NB4 (cell line): Measurements from ENCODE around the gene ATP4B.

Experiments used
- DNase-seq: peaks from one replicate; pipeline ENCODE4 v3.0.0; 2010; ENCODE audit warnings: low read depth
- H3K4me3 ChIP-seq: one replicate; pipeline ENCODE4 v1.5.1; 2011; ENCODE audit warnings: mild to moderate bottlenecking, low read depth, low read length, moderate library complexity
- MYC ChIP-seq: IDR thresholded peaks from 2 replicates; pipeline ENCODE4 v1.6.1; 2011; ENCODE audit warnings: low read depth, low read length
- POLR2A ChIP-seq: IDR thresholded peaks from 2 replicates; pipeline ENCODE4 v1.6.1; 2011; ENCODE audit warnings: mild to moderate bottlenecking; ENCODE audit not compliant: insufficient read length; ENCODE audit errors: extremely low read depth
- TF ChIP-seq, protein P1 (sequence below): IDR thresholded peaks from 2 replicates; pipeline ENCODE4 v1.6.1; 2011; ENCODE audit warnings: low read depth, low read length
- TF ChIP-seq, protein P2 (sequence below): IDR thresholded peaks from one replicate; pipeline ENCODE4 v1.5.1; 2012; ENCODE audit warnings: low read depth, low read length

The ATP4B gene

DNA sequence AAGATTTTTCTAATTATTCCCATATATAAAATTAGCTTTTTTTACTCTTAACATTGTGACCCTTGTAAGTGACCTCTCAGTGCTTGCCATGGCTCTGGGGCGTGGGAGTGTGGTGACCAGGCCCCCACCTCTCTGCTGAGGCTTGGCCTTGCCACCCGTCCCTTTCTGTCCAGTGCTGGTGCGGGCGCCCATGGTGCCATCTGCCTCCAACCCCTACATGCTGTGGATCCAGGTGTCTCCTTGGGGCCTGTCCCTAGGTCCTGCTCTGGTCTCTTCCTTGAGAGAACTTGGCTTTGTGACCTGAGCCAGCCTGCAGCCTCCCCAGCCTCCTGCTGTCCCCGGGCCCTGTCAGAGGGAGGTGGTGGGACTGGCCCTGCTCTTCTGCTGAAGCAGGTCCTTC, 46.0 kb downstream of the ATP4B start:
- TF ChIP-seq, protein P1, sequence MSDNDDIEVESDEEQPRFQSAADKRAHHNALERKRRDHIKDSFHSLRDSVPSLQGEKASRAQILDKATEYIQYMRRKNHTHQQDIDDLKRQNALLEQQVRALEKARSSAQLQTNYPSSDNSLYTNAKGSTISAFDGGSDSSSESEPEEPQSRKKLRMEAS = no peak
- no peak for TF ChIP-seq MYC
- TF ChIP-seq, protein P2, sequence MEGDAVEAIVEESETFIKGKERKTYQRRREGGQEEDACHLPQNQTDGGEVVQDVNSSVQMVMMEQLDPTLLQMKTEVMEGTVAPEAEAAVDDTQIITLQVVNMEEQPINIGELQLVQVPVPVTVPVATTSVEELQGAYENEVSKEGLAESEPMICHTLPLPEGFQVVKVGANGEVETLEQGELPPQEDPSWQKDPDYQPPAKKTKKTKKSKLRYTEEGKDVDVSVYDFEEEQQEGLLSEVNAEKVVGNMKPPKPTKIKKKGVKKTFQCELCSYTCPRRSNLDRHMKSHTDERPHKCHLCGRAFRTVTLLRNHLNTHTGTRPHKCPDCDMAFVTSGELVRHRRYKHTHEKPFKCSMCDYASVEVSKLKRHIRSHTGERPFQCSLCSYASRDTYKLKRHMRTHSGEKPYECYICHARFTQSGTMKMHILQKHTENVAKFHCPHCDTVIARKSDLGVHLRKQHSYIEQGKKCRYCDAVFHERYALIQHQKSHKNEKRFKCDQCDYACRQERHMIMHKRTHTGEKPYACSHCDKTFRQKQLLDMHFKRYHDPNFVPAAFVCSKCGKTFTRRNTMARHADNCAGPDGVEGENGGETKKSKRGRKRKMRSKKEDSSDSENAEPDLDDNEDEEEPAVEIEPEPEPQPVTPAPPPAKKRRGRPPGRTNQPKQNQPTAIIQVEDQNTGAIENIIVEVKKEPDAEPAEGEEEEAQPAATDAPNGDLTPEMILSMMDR = no peak
- TF ChIP-seq POLR2A = no peak
- no peak overlapping the region for H3K4me3 ChIP-seq
- DNase-seq = no peak

DNA sequence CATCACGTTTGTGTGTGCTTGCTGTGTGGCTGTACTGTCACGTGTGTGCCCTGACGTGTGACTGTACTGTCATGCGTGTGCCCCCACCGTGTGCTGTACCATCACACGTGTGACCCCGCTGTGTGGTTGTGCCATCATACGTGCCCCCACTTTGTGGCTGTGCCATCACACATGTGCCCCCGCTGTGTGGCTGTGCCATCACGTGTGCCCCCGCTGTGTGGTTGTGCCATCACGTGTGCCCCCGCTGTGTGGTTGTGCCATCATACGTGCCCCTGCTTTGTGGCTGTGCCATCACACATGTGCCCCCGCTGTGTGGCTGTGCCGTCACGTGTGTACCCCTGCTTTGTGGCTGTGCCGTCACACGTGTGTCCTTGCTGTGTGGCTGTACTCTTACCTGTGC, 47.7 kb downstream of the ATP4B start:
- DNase-seq = no peak
- no peak overlapping the region for H3K4me3 ChIP-seq
- TF ChIP-seq, protein P2 = no peak
- no peak for TF ChIP-seq MYC
- TF ChIP-seq POLR2A = no peak
- TF ChIP-seq, protein P1 = no peak

DNA sequence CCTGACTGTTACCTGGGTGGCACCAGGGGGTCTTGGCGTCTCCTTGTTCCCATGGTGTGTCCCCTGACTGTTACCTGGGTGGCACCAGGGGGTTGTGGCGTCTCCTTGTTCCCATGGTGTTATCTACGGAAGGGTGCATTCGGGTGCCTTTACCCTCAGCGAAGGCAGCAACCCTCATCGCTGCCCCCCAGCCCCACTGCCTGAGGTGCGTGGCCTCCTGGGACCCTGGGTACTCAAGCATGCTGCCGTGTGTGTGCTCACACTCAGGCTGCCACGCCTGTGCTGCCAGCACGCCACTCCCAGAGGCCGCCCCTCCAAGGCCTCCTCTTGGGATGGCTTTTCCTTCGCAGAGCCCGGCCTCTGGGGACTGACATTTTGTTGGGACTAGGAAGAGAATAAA, 48.4 kb downstream of the ATP4B start:
- DNase-seq = no peak
- H3K4me3 ChIP-seq = no peak overlapping the region
- TF ChIP-seq POLR2A (no peak), MYC (no peak)
- TF ChIP-seq, protein P1 = no peak
- TF ChIP-seq, protein P2 = no peak

DNA sequence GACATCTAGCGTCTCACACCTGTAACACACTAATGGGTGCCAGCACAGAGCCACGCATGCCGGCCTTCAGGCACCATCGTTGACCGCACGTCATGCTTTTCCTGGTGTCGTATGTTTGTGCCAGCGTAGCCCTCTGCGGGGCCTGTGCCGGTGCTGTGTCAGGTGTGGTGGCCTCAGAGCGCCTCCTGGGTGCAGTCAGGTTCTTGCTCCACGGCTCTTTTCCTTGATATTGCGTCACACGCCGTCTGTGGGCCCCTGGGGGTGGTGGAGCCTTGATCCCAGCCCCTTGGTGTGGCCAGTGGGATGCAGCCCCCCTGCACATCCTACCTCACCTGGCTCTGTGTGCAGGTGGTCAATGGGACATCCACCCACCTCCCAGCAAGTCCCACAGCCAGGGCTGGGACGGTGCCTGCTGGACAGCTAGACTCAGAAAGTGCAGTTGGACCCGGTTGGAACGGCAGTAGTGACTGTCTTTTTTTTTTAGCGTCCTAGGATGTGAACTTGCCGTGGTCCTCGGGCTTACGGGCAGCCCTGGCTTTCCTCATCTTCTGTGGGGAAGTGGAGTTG, 48.9 kb downstream of the ATP4B start:
- TF ChIP-seq, protein P1 = no peak
- TF ChIP-seq POLR2A (no peak), MYC (no peak)
- TF ChIP-seq, protein P2 = no peak
- no peak overlapping the region for H3K4me3 ChIP-seq
- DNase-seq = no peak

DNA sequence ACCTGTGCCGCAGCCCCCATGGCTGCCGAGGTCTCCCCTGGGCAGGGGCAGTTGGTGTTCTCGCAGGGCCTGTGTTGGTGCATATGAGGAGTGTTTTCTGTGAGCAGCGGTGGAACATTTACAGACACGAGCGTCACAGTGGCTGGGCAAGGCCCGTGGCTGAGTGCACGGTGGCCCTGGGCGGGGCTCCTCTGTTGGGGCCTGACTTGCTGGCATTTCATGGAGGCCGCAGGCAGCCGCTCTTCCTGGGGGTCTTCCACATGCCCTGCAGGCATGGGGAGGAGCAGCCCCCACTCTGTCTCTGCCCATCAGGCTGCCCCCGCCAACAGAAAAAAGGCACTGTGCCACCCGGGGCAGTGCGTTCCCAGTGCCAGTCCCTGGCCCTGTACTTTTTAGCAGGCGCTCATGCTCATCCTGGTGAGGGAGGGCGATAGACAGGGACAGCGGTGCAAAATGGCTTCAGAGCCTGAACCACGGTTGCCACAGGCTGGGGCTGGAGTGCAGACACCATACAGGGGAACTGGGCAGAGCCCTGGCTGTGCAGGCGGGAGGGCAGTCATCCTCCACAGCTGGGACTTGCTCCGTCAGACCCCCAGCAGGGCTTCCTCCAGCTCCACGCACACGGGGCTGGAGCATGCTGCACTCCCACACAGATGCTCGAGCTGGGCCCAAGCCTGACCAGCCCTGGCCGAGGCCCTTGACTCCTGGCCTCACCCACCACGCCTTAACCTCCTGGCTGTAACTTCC, 49.9 kb downstream of the ATP4B start:
- no peak overlapping the region for H3K4me3 ChIP-seq
- DNase-seq = no peak
- no peak for TF ChIP-seq POLR2A
- TF ChIP-seq, protein P2 = no peak
- TF ChIP-seq, protein P1 = no peak
- no peak for TF ChIP-seq MYC
